ENCODE measurements around the gene FER1L5.

Gene FER1L5

DNA sequence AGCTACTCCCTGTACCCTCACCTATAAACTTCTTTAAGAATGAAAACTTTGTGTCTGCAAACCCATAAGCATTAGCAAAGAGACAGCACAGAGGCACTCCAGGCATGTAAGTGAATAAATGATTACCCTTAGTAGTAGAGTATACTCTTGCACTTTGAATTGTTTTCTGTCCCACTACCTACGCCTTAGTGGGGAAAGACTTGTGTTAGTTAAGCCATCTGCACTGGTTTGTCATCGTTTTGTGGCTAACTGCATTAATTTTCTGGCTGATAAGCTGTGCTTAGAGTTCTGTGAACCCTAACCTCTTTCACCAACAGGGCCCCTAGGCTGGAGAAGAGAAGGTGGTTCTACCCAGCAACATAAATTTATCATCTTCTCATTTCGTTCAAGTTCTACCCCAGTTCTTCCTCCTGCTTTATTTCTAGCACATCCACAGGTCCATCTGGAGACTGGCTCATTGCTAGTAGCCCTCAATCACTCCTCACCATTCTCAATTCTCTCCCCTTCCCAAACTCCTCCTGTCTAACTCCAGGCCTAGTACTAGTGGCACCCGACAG lies 96.6 kb downstream of the FER1L5 start:
- in situ Hi-C loops (cut with HindIII; ENCODE audit: low sequenced_read_pairs), result no loop called here

DNA sequence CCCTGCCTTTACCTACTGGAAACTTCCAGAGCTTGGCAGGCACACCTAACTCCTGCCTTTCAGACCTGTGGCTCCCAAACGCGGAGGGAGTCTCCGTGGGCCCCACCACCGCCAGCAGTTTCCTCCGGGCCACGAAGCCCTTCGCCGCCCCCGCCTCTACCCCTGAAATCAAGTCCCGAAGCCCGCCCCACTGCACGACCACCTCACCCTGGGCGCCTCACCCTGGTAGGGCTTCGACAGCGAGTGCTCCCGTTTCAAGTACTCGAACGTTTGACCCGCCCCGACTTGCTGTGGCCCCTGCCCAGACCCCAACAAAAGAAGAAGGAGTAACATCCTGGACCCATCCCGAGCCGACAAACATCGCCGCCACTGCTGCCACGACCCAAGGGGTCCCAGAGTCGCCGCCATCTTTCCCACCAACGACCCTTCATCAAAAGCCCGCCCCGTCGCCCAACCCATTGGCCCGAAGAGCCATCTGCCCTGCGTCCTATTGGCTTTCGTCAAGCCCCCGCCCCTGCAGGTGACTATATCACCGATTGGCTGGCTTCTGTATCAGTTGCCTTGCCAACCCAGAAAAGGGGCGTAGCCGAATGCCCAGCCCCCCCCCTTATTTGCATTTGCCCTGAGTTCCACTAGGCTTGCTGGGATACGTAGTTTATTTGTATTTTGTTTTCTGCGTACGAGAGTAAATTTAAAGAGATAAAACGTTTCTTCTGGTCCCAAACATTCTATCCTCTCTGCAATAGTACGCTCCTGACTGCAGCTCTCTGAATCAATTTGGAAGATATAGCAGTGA lies 97.3 kb downstream of the FER1L5 start, which contains the start of gene LMAN2L:
Gene LMAN2L, minus strand, starts transcription at position 432 of the 796 bp plus-strand sequence. Its CDS starts 24 bp downstream, at position 408.
- in situ Hi-C loops (cut with HindIII; ENCODE audit: low sequenced_read_pairs), result no loop called here

- in situ Hi-C loops (cut with HindIII; ENCODE audit: low sequenced_read_pairs), result no loop called here
These were observed 104.6 kb downstream of the FER1L5 start for GRCh38 chr2:96747061-96747617.

DNA sequence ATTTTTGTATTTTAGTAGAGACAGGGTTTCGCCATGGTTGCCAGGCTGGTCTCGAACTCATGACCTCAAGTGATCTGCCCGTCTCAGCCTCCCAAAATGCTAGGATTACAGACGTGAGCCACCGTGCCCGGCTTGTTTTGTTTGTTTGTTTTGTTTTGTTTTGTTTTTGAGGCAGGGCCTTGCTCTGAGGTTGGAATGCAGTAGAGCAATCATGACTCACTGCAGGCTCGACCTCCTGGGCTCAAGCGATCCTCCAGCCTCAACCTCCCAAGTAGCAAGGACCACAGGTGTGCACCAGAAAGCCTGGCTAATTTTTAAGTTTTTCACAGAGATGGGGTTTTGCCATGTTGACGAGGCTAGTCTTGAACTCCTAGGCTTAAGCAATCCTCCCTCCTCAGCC lies 109.2 kb downstream of the FER1L5 start:
- in situ Hi-C loops (cut with HindIII; ENCODE audit: low sequenced_read_pairs), result no loop called here

GRCh38 chr2:96753661-96754282 lies 111.2 kb downstream of the FER1L5 start:
- in situ Hi-C loops (cut with HindIII; ENCODE audit: low sequenced_read_pairs), result no loop called here

- in situ Hi-C loops (cut with HindIII; ENCODE audit: low sequenced_read_pairs), result no loop called here
These were observed 111.8 kb downstream of the FER1L5 start for GRCh38 chr2:96754317-96754716.

Measured in DLD1 (cell line).